HepG2 (cell line): ENCODE results near the gene APLF. TPM values are rescaled to one million over a fixed set of nuclear protein-coding genes. Genes with fewer than 3 reads are reported as not detected.

Experiments used
- ATAC-seq: fragments of 200-7000 bp; cut with Tn5 transposase; 3 replicates; pipeline ENCODE4 v1.9.1; 2020; ENCODE audit warnings: mild to moderate bottlenecking, moderate library complexity
- BruUV-seq: library from RNA; stranded (reverse); fragments of 400-500 nt; replicated peaks from 2 replicates; lab custom pipeline; 2021; lab: Mats Ljungman, UMichigan
- CTCF ChIA-PET: fragments of 300-600 bp; formaldehyde crosslinking; extraction: SDS; loops from one replicate; lab custom pipeline; 2021; ENCODE audit warnings: low total read pairs, inconsistent platforms, low intra/inter-chr PET ratio; lab: Yijun Ruan, JAX
- POLR2A ChIA-PET: fragments of 350-600 bp; sonication (Branson Sonifier 250); formaldehyde crosslinking; loops from one replicate; lab custom pipeline; 2020; ENCODE audit warnings: antibody characterized with exemption, inconsistent platforms; lab: Yijun Ruan, JAX
- DNase-seq: peaks from one replicate; pipeline ENCODE4 v3.0.0-alpha.2; 2015; ENCODE audit warnings: low spot score
- FAIRE-seq: peaks from 3 replicates; lab custom pipeline; 2011; peaks lifted over from hg19 to GRCh38; lab: Jason Lieb, UNC
- H2AFZ ChIP-seq: one replicate; pipeline ENCODE4 v1.6.1; 2011; ENCODE audit warnings: low read length, inconsistent platforms
- H3K27ac ChIP-seq: fragments of 300-600 bp; 3 replicates; pipeline ENCODE4 v1.8.0; 2011; ENCODE audit warnings: mixed run types, mild to moderate bottlenecking, mixed read lengths, low read length, inconsistent platforms; ENCODE audit not compliant: insufficient read depth; ENCODE audit errors: extremely low read length
- H3K27me3 ChIP-seq, 2 experiments: fragments of 200-600 bp in 1 of 2; 2 replicates in 1 of 2; 3 replicates in 1 of 2; pipeline versions ENCODE4 v1.6.0 to v1.8.0; 2011; ENCODE audit warnings: low read length in 2 of 2, mild to moderate bottlenecking in 2 of 2, moderate library complexity in 2 of 2, inconsistent platforms in 1 of 2; ENCODE audit not compliant: insufficient read depth in 2 of 2, control insufficient read depth in 1 of 2
- H3K36me3 ChIP-seq, 2 experiments: fragments of 200-600 bp in 1 of 2; replicated peaks in 1 of 2; 2 replicates in 1 of 2; 3 replicates in 1 of 2; pipeline versions ENCODE4 v1.5.1 to v1.8.0; 2011; ENCODE audit warnings: low read length in 2 of 2, inconsistent platforms in 1 of 2; ENCODE audit not compliant: insufficient read depth in 2 of 2, control insufficient read depth in 1 of 2
- H3K4me1 ChIP-seq: 2 replicates; pipeline ENCODE4 v1.5.1; 2012; ENCODE audit warnings: low read length, inconsistent platforms; ENCODE audit not compliant: insufficient read depth
- H3K4me2 ChIP-seq: 2 replicates; pipeline ENCODE4 v1.6.0; 2011; ENCODE audit warnings: low read depth, low read length, inconsistent platforms
- H3K4me3 ChIP-seq, 3 experiments: fragments of 200-600 bp in 1 of 3; sonication (generic), shearing (Covaris generic) in 1 of 3; replicated peaks in 1 of 3; 2 replicates each; pipeline ENCODE4 v1.5.1; 2011 to 2016; ENCODE audit warnings: low read length in 3 of 3, inconsistent platforms in 2 of 3, low read depth in 2 of 3, mild to moderate bottlenecking in 2 of 3, control low read depth in 1 of 3, mixed read lengths in 1 of 3; ENCODE audit not compliant: insufficient read depth in 1 of 3
- H3K79me2 ChIP-seq: one replicate; pipeline ENCODE4 v1.6.1; 2011; ENCODE audit warnings: low read length, inconsistent platforms; ENCODE audit not compliant: insufficient read depth
- H3K9ac ChIP-seq: 2 replicates; pipeline ENCODE4 v1.6.0; 2011; ENCODE audit warnings: mild to moderate bottlenecking, low read depth, low read length, inconsistent platforms; ENCODE audit not compliant: insufficient read depth
- H3K9me3 ChIP-seq: 2 replicates; pipeline ENCODE4 v1.5.1; 2012; ENCODE audit warnings: mild to moderate bottlenecking, low read length
- H4K20me1 ChIP-seq: 2 replicates; pipeline ENCODE4 v1.6.0; 2011; ENCODE audit warnings: inconsistent platforms, mild to moderate bottlenecking, low read length, moderate library complexity; ENCODE audit not compliant: insufficient read depth
- ATF7 ChIP-seq, 2 experiments: fragments of 450-650 bp in 1 of 2; sonication (generic) in 1 of 2; formaldehyde crosslinking in 1 of 2; IDR thresholded peaks; 2 replicates each; pipeline versions ENCODE4 v1.4.0 to v1.6.1; 2016 to 2020; ENCODE audit warnings: antibody characterized with exemption in 1 of 2, mild to moderate bottlenecking in 1 of 2, missing genetic modification reagents in 1 of 2
- BRD4 ChIP-seq: sonication (generic); formaldehyde crosslinking; IDR thresholded peaks from 2 replicates; pipeline ENCODE4 v1.4.0; 2020; ENCODE audit warnings: missing genetic modification reagents
- CREB1 ChIP-seq, 2 experiments: fragments of 450-650 bp in 1 of 2; IDR thresholded peaks; 2 replicates each; pipeline ENCODE4 v1.6.1; 2016 to 2017; ENCODE audit warnings: control low read depth in 1 of 2, mild to moderate bottlenecking in 1 of 2, missing compliant biosample characterization in 1 of 2, missing genetic modification characterization in 1 of 2
- CREM ChIP-seq, 2 experiments: sonication (generic) in 1 of 2; formaldehyde crosslinking in 1 of 2; IDR thresholded peaks; 2 replicates each; pipeline versions ENCODE4 v1.4.0 to v1.6.1; 2016 to 2020; ENCODE audit warnings: antibody characterized with exemption in 1 of 2, mild to moderate bottlenecking in 1 of 2, missing genetic modification reagents in 1 of 2
- GTF3A ChIP-seq: sonication (generic); formaldehyde crosslinking; conservative IDR thresholded peaks from 2 replicates; pipeline ENCODE4 v1.4.0; 2020; ENCODE audit warnings: mild to moderate bottlenecking, missing genetic modification reagents
- HNRNPK ChIP-seq: fragments of 200-400 bp; formaldehyde crosslinking; IDR thresholded peaks from 2 replicates; pipeline ENCODE4 v1.6.1; 2018; ENCODE audit warnings: low read length, low read depth, moderate library complexity, mild to moderate bottlenecking; ENCODE audit not compliant: poor library complexity, severe bottlenecking
- NONO ChIP-seq, 2 experiments: fragments of 450-650 bp in 1 of 2; sonication (generic) in 1 of 2; formaldehyde crosslinking in 1 of 2; IDR thresholded peaks in 1 of 2; conservative IDR thresholded peaks in 1 of 2; 2 replicates each; pipeline versions ENCODE4 v1.6.1 to v1.8.0; 2017 to 2022; ENCODE audit warnings: mild to moderate bottlenecking in 1 of 2, missing genetic modification reagents in 1 of 2, moderate library complexity in 1 of 2
- PAWR ChIP-seq: sonication (generic); formaldehyde crosslinking; IDR thresholded peaks from 2 replicates; pipeline ENCODE4 v1.4.0; 2020; ENCODE audit warnings: missing genetic modification reagents, mild to moderate bottlenecking, borderline replicate concordance
- SOX5 ChIP-seq: IDR thresholded peaks from 2 replicates; pipeline ENCODE4 v1.6.1; 2016; ENCODE audit warnings: borderline replicate concordance
- ZFP36L2 ChIP-seq: sonication (generic); formaldehyde crosslinking; IDR thresholded peaks from 2 replicates; pipeline ENCODE4 v1.4.0; 2020; ENCODE audit warnings: missing genetic modification reagents
- ZNF335 ChIP-seq: sonication (generic); formaldehyde crosslinking; IDR thresholded peaks from 2 replicates; pipeline ENCODE4 v1.4.0; 2020; ENCODE audit warnings: missing genetic modification reagents
- ZNF720 ChIP-seq: sonication (generic); formaldehyde crosslinking; IDR thresholded peaks from 2 replicates; pipeline ENCODE4 v1.4.0; 2020; ENCODE audit warnings: missing genetic modification reagents
- ZSCAN12 ChIP-seq: sonication (generic); formaldehyde crosslinking; IDR thresholded peaks from 2 replicates; pipeline ENCODE4 v1.9.0; 2021; ENCODE audit warnings: mild to moderate bottlenecking, missing genetic modification reagents
- ZSCAN31 ChIP-seq: sonication (generic); formaldehyde crosslinking; IDR thresholded peaks from 2 replicates; pipeline ENCODE4 v1.5.0; 2020; ENCODE audit warnings: low read depth, mild to moderate bottlenecking, missing genetic modification reagents
- WGBS: methylation state at CpG from one replicate; pipeline ENCODE4 v1.1.6; 2017; ENCODE audit warnings: low lambda C conversion rate; 5-methylcytosine and 5-hydroxymethylcytosine counted together
- in situ Hi-C: cut with HindIII; loops from 2 replicates; pipeline ENCODE4 v1.10.0; 2017; ENCODE audit warnings: low pct_unique_long_range_greater_than_20kb; ENCODE audit not compliant: extremely low pct_ligation_motif_present
- intact Hi-C: fragments of 100-400 bp; cut with micrococcal nuclease; formaldehyde crosslinking; loops from one replicate; pipeline ENCODE4 v1.10.0; 2022; ENCODE audit not compliant: unreplicated experiment
- polyA plus RNA-seq, 8 experiments: library from polyadenylated mRNA; depleted of rRNA in 3 of 8; stranded (reverse) in 7 of 8; unstranded in 1 of 8; fragments of >200 nt; fragmentation: Illumina TruSeq in 4 of 8; extraction: Trizol in 4 of 8; gene quantifications; 2 replicates each; pipeline versions ENCODE4 v1.2.1 to v1.2.3, GENCODE V29; 2011 to 2016; ENCODE audit warnings: low read depth in 4 of 8, missing spikeins in 1 of 8, mixed read lengths in 1 of 8; ENCODE audit not compliant: insufficient read depth in 1 of 8
- total RNA-seq, 5 experiments: library from RNA; depleted of rRNA; stranded (reverse); fragments of >200 nt; fragmentation: Illumina TruSeq; extraction: Trizol; gene quantifications; 2 replicates each; pipeline ENCODE4 v1.2.3, GENCODE V29; 2016; ENCODE audit warnings: low read depth in 1 of 5
- TF ChIP-seq, protein P1 (sequence below): sonication (generic); formaldehyde crosslinking; IDR thresholded peaks from 2 replicates; pipeline ENCODE4 v1.4.0; 2020; ENCODE audit warnings: missing genetic modification reagents
- TF ChIP-seq, protein P2 (sequence below): sonication (generic); formaldehyde crosslinking; conservative IDR thresholded peaks from 2 replicates; pipeline ENCODE4 v1.4.0; 2020; ENCODE audit warnings: missing genetic modification reagents

APLF gene
- total and polyA plus RNA-seq, 2 of the 13 experiments (the other 11 are each of a cell fraction or from before 2014, with no cell fraction given) = 0.45 to 2.2 TPM

DNA sequence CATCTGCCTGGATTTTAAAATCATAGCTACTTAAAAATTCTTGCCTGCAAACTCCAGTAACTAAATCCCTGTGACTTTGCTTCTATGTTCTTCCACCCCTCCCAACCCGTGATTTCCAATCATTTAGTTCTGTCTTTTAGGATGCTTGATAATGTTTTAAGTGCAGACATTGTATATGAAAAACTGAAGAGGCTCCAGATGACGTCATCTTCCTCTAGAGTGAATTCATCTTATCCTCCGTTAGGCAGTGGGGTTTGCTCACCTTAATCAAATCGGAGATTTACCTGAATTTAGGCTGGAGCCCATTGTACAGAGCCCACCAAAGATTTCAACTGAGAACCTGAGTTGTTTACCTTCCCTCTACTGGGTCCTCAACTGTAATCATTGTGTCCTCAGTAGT is 11.2 kb upstream of the APLF start:
- ATAC-seq (no peak), FAIRE-seq (no peak), DNase-seq (no peak)
- Histone ChIP-seq H3K27ac (no peak overlapping the region), H3K9ac (no peak overlapping the region), H3K4me1 (no peaks in the 10 kb centered on the region), H3K4me3 (no peak overlapping the region), H4K20me1 (no peaks in the 10 kb centered on the region), H3K27me3 (peaks cover 0 to 2% of the 10 kb centered on the region in 2 experiments; a peak in 1 of 5 replicates), H3K9me3 (no peaks in the 10 kb centered on the region), H3K4me2 (no peak overlapping the region), H3K79me2 (no peaks in the 10 kb centered on the region), H3K36me3 (no peaks in the 10 kb centered on the region), H2AFZ (no peak overlapping the region)
- BruUV-seq = no TSS peak
- WGBS = 2% methylated on average over 4 of the region's 4 CpGs
- TF ChIP-seq ZNF720 (CRISPR knock-in tag) (no peak), GTF3A (CRISPR knock-in tag) (no peak), PAWR (CRISPR knock-in tag) (no peak), ZFP36L2 (CRISPR knock-in tag) (no peak), NONO (IDR thresholded peaks at IDR 0.05) (no peak), NONO (CRISPR knock-in tag; conservative IDR thresholded peaks at IDR 0.05) (no peak), HNRNPK (no peak), CREB1 (IDR thresholded peaks at IDR 0.05) (peak; percentile 94), CREB1 (CRISPR knock-in tag; IDR thresholded peaks at IDR 0.05) (no peak), CREM (IDR thresholded peaks at IDR 0.05) (no peak), CREM (CRISPR knock-in tag; IDR thresholded peaks at IDR 0.05) (no peak), SOX5 (CRISPR knock-in tag) (no peak), ZSCAN31 (CRISPR knock-in tag) (no peak), ZSCAN12 (no peak), ZNF335 (CRISPR knock-in tag) (no peak), ATF7 (IDR thresholded peaks at IDR 0.05) (peak; percentile 100), ATF7 (CRISPR knock-in tag; IDR thresholded peaks at IDR 0.05) (no peak), BRD4 (CRISPR knock-in tag) (no peak)
- TF ChIP-seq, protein P1, sequence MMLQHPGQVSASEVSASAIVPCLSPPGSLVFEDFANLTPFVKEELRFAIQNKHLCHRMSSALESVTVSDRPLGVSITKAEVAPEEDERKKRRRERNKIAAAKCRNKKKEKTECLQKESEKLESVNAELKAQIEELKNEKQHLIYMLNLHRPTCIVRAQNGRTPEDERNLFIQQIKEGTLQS (CRISPR knock-in tag) = no peak
- TF ChIP-seq, protein P2, sequence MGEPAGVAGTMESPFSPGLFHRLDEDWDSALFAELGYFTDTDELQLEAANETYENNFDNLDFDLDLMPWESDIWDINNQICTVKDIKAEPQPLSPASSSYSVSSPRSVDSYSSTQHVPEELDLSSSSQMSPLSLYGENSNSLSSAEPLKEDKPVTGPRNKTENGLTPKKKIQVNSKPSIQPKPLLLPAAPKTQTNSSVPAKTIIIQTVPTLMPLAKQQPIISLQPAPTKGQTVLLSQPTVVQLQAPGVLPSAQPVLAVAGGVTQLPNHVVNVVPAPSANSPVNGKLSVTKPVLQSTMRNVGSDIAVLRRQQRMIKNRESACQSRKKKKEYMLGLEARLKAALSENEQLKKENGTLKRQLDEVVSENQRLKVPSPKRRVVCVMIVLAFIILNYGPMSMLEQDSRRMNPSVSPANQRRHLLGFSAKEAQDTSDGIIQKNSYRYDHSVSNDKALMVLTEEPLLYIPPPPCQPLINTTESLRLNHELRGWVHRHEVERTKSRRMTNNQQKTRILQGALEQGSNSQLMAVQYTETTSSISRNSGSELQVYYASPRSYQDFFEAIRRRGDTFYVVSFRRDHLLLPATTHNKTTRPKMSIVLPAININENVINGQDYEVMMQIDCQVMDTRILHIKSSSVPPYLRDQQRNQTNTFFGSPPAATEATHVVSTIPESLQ (CRISPR knock-in tag) = no peak
- POLR2A ChIA-PET = no interaction called here
- intact Hi-C loops = no loop called here
- in situ Hi-C loops = no loop called here
- CTCF ChIA-PET = no interaction called here
